K562 (cell line): ENCODE measurements around the gene NT5C1A. TPM values are rescaled to one million over a fixed set of nuclear protein-coding genes. Genes with fewer than 3 reads are reported as not detected.

Experiments used
- JUN ChIP-seq, 2 experiments: sonication (generic) in 1 of 2; formaldehyde crosslinking in 1 of 2; IDR thresholded peaks; 2 replicates each; pipeline versions ENCODE4 v1.6.1 to v1.8.0; 2012 to 2022; ENCODE audit warnings: borderline replicate concordance in 2 of 2, mild to moderate bottlenecking in 2 of 2, improper control_type of control experiment in 1 of 2, low read depth in 1 of 2, low read length in 1 of 2, missing genetic modification reagents in 1 of 2
- NFIC ChIP-seq: fragments of 450-650 bp; IDR thresholded peaks from 2 replicates; pipeline ENCODE4 v1.6.1; 2017; ENCODE audit warnings: mild to moderate bottlenecking, inconsistent platforms
- NR2C2 ChIP-seq, 2 experiments: fragments of 200-800 bp in 1 of 2; sonication (Bioruptor generic) in 1 of 2; sonication (generic) in 1 of 2; formaldehyde crosslinking in 1 of 2; IDR thresholded peaks; 2 replicates each; pipeline versions ENCODE4 v1.6.1 to v1.8.0; 2016 to 2022; ENCODE audit warnings: mild to moderate bottlenecking in 1 of 2, missing compliant biosample characterization in 1 of 2, missing genetic modification characterization in 1 of 2, missing genetic modification reagents in 1 of 2
- POLR2G ChIP-seq: fragments of 200-400 bp; formaldehyde crosslinking; IDR thresholded peaks from 2 replicates; pipeline ENCODE4 v1.6.1; 2017; ENCODE audit warnings: low read depth, mild to moderate bottlenecking, antibody characterized with exemption, low read length, moderate library complexity
- POLR3A ChIP-seq: IDR thresholded peaks from 2 replicates; pipeline ENCODE4 v1.6.1; 2011; ENCODE audit warnings: borderline replicate concordance, mild to moderate bottlenecking, moderate library complexity; ENCODE audit not compliant: insufficient read length, insufficient read depth; ENCODE audit errors: extremely low read depth
- SIN3A ChIP-seq, 2 experiments: fragments of 150-350 bp in 1 of 2; IDR thresholded peaks; 2 replicates each; pipeline ENCODE4 v1.6.1; 2011 to 2016; ENCODE audit warnings: borderline replicate concordance in 2 of 2, low read depth in 2 of 2, low read length in 2 of 2, mild to moderate bottlenecking in 2 of 2, moderate library complexity in 2 of 2; ENCODE audit not compliant: control insufficient read depth in 1 of 2
- TEAD4 ChIP-seq, 2 experiments: sonication (generic) in 1 of 2; formaldehyde crosslinking in 1 of 2; IDR thresholded peaks; 2 replicates each; pipeline versions ENCODE4 v1.6.1 to v1.8.0; 2012 to 2022; ENCODE audit warnings: borderline replicate concordance in 1 of 2, inconsistent platforms in 1 of 2, low read length in 1 of 2, mild to moderate bottlenecking in 1 of 2, missing genetic modification reagents in 1 of 2
- ZBTB8A ChIP-seq: fragments of 450-650 bp; IDR thresholded peaks from 2 replicates; pipeline ENCODE4 v1.6.1; 2018; ENCODE audit warnings: mild to moderate bottlenecking, moderate library complexity; ENCODE audit not compliant: partially characterized antibody
- ZNF24 ChIP-seq: fragments of 450-650 bp; IDR thresholded peaks from 2 replicates; pipeline ENCODE4 v1.6.1; 2016
- ZNF41 ChIP-seq: fragments of 250-450 bp; sonication (Bioruptor Pico); conservative IDR thresholded peaks from 2 replicates; pipeline ENCODE4 v1.4.0; 2020; ENCODE audit warnings: mild to moderate bottlenecking
- polyA plus RNA-seq, 8 experiments: library from polyadenylated mRNA; depleted of rRNA in 4 of 8; stranded (reverse) in 5 of 8; unstranded in 3 of 8; fragments of >200 nt; fragmentation: Nextera tagmentation in 2 of 8; fragmentation: Illumina TruSeq in 1 of 8; extraction: Ambion mirVana in 2 of 8; extraction: Trizol in 1 of 8; gene quantifications; 2 replicates each; pipeline versions ENCODE4 v1.2.1 to v1.2.3, GENCODE V29; 2011 to 2014; ENCODE audit warnings: inconsistent platforms in 1 of 8, missing spikeins in 1 of 8
- total RNA-seq, 7 experiments: library from RNA; depleted of rRNA in 6 of 7; stranded (reverse); fragments of >200 nt in 6 of 7; fragmentation: Illumina TruSeq in 2 of 7; extraction: Trizol in 2 of 7; gene quantifications; 2 replicates each; pipeline versions ENCODE4 v1.2.1 to v1.2.3, GENCODE V29; 2011 to 2021; ENCODE audit warnings: low replicate concordance in 1 of 7
- TF ChIP-seq, protein P1 (sequence below), 2 experiments: fragments of 450-650 bp in 1 of 2; IDR thresholded peaks; 2 replicates each; pipeline ENCODE4 v1.6.1; 2011 to 2017; ENCODE audit warnings: low read depth in 2 of 2, antibody characterized with exemption in 1 of 2, borderline replicate concordance in 1 of 2, low read length in 1 of 2, mild to moderate bottlenecking in 1 of 2, mixed read lengths in 1 of 2; ENCODE audit not compliant: control insufficient read depth in 1 of 2
- TF ChIP-seq, protein P2 (sequence below): fragments of 250-450 bp; sonication (Bioruptor Pico); IDR thresholded peaks from 2 replicates; pipeline ENCODE4 v1.4.0; 2020; ENCODE audit warnings: mild to moderate bottlenecking, moderate library complexity, borderline replicate concordance
- TF ChIP-seq, protein P3 (sequence below): sonication (generic); formaldehyde crosslinking; IDR thresholded peaks from 2 replicates; pipeline ENCODE4 v1.8.0; 2022; ENCODE audit warnings: mild to moderate bottlenecking, missing genetic modification reagents
- TF ChIP-seq, protein P4 (sequence below): fragments of 200-800 bp; sonication (Bioruptor generic); IDR thresholded peaks from 2 replicates; pipeline ENCODE4 v1.6.1; 2017; ENCODE audit warnings: missing genetic modification characterization, missing compliant biosample characterization

NT5C1A gene
- total and polyA plus RNA-seq, 9 of the 15 experiments (the other 6 are each of a cell fraction or from before 2014, with no cell fraction given), result not detected

DNA sequence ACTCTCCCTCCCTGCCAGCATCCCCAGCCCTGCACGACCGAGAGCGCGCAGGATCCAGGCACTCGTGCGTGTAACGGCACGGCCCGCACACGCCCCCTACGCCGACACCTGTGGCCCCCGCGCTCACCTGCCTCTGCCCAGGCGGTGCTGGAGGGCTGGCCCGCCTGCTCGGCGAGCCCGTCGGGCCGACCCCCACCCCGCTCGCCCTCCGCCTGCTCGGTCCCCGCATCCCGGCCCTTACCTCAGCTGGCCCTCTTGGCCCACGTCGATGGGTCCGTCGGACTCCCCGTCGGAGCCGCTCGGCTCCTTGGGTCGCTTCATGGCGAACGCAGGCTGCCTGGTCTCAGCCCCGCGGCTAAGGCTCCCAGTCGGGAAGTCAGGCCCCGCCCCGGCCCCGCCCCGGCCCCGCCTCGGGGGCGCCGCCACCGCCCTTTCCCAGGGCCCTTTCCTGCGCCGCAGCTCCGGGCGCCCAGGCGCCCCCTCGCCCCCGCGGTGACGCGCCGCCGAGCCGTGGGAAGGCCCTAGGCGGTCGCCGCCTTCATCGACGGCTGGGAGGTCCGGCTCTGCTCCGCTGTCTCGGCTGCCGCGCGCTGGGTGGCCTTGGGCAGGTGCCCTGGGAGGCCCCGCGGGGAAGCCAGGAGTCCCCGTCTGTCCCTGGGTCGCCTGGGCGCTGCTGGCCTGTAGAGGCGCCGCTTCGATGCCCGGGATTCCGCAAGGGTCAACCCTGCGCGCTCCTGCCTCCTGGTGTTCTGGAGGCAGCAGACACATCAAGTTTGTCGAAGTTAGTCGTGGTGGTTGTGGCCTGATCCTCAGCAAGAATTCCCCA, 32.4 kb downstream of the NT5C1A start, which contains the start of gene HEYL (continued):
- TF ChIP-seq POLR2G, result peak; percentile 81
- no peak for TF ChIP-seq ZNF24
- TF ChIP-seq TEAD4 (IDR thresholded peaks at IDR 0.05; ENCODE audit: low read length), result no peak
- TF ChIP-seq TEAD4 (CRISPR knock-in tag; IDR thresholded peaks at IDR 0.05; ENCODE audit: borderline replicate concordance), result no peak
- TF ChIP-seq, protein P1, sequence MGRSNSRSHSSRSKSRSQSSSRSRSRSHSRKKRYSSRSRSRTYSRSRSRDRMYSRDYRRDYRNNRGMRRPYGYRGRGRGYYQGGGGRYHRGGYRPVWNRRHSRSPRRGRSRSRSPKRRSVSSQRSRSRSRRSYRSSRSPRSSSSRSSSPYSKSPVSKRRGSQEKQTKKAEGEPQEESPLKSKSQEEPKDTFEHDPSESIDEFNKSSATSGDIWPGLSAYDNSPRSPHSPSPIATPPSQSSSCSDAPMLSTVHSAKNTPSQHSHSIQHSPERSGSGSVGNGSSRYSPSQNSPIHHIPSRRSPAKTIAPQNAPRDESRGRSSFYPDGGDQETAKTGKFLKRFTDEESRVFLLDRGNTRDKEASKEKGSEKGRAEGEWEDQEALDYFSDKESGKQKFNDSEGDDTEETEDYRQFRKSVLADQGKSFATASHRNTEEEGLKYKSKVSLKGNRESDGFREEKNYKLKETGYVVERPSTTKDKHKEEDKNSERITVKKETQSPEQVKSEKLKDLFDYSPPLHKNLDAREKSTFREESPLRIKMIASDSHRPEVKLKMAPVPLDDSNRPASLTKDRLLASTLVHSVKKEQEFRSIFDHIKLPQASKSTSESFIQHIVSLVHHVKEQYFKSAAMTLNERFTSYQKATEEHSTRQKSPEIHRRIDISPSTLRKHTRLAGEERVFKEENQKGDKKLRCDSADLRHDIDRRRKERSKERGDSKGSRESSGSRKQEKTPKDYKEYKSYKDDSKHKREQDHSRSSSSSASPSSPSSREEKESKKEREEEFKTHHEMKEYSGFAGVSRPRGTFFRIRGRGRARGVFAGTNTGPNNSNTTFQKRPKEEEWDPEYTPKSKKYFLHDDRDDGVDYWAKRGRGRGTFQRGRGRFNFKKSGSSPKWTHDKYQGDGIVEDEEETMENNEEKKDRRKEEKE (IDR thresholded peaks at IDR 0.05; ENCODE audit: borderline replicate concordance in 1 of 2, control insufficient read depth in 1 of 2, low read depth in 2 of 2, low read length in 1 of 2), result no peak
- TF ChIP-seq ZNF41, result no peak
- TF ChIP-seq NFIC, result peak; percentile 82
- TF ChIP-seq, protein P2, sequence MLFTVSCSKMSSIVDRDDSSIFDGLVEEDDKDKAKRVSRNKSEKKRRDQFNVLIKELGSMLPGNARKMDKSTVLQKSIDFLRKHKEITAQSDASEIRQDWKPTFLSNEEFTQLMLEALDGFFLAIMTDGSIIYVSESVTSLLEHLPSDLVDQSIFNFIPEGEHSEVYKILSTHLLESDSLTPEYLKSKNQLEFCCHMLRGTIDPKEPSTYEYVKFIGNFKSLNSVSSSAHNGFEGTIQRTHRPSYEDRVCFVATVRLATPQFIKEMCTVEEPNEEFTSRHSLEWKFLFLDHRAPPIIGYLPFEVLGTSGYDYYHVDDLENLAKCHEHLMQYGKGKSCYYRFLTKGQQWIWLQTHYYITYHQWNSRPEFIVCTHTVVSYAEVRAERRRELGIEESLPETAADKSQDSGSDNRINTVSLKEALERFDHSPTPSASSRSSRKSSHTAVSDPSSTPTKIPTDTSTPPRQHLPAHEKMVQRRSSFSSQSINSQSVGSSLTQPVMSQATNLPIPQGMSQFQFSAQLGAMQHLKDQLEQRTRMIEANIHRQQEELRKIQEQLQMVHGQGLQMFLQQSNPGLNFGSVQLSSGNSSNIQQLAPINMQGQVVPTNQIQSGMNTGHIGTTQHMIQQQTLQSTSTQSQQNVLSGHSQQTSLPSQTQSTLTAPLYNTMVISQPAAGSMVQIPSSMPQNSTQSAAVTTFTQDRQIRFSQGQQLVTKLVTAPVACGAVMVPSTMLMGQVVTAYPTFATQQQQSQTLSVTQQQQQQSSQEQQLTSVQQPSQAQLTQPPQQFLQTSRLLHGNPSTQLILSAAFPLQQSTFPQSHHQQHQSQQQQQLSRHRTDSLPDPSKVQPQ (CRISPR knock-in tag), result no peak
- TF ChIP-seq JUN (IDR thresholded peaks at IDR 0.05; ENCODE audit: borderline replicate concordance, low read depth, low read length), result no peak
- no peak for TF ChIP-seq JUN (CRISPR knock-in tag; IDR thresholded peaks at IDR 0.05; ENCODE audit: borderline replicate concordance)
- TF ChIP-seq, protein P3, sequence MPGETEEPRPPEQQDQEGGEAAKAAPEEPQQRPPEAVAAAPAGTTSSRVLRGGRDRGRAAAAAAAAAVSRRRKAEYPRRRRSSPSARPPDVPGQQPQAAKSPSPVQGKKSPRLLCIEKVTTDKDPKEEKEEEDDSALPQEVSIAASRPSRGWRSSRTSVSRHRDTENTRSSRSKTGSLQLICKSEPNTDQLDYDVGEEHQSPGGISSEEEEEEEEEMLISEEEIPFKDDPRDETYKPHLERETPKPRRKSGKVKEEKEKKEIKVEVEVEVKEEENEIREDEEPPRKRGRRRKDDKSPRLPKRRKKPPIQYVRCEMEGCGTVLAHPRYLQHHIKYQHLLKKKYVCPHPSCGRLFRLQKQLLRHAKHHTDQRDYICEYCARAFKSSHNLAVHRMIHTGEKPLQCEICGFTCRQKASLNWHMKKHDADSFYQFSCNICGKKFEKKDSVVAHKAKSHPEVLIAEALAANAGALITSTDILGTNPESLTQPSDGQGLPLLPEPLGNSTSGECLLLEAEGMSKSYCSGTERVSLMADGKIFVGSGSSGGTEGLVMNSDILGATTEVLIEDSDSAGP, result no peak
- no peak for TF ChIP-seq ZBTB8A
- no peak for TF ChIP-seq POLR3A
- peak in 1 of 2 experiments; percentile 51; a peak in 1 of 4 replicates for TF ChIP-seq SIN3A (IDR thresholded peaks at IDR 0.05; ENCODE audit: borderline replicate concordance in 2 of 2, control insufficient read depth in 1 of 2, low read depth in 2 of 2, low read length in 2 of 2)
- TF ChIP-seq NR2C2 (CRISPR knock-in tag; IDR thresholded peaks at IDR 0.05), result peak; percentile 47; the same call in 1 of the 2 replicates
- peak; percentile 49; the same call in 1 of the 2 replicates for TF ChIP-seq NR2C2 (tag; IDR thresholded peaks at IDR 0.05)
- TF ChIP-seq, protein P4, sequence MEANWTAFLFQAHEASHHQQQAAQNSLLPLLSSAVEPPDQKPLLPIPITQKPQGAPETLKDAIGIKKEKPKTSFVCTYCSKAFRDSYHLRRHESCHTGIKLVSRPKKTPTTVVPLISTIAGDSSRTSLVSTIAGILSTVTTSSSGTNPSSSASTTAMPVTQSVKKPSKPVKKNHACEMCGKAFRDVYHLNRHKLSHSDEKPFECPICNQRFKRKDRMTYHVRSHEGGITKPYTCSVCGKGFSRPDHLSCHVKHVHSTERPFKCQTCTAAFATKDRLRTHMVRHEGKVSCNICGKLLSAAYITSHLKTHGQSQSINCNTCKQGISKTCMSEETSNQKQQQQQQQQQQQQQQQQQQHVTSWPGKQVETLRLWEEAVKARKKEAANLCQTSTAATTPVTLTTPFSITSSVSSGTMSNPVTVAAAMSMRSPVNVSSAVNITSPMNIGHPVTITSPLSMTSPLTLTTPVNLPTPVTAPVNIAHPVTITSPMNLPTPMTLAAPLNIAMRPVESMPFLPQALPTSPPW (CRISPR knock-in tag), result peak; percentile 81
